Measurements from ENCODE around the gene NELFB. TPM values are rescaled to one million over a fixed set of nuclear protein-coding genes. Genes with fewer than 3 reads are reported as not detected.
A peak's percentile ranks its signal among the peaks of the same experiment; 100 is the strongest.

The NELFB gene
- polyA plus RNA-seq, 1 donor from 2014 or later = 64.7 TPM

- TF ChIP-seq CTCF (IDR thresholded peaks at IDR 0.05; ENCODE audit: poor library complexity, severe bottlenecking) (peak; percentile 50), EZH2 (IDR thresholded peaks at IDR 0.05; ENCODE audit: borderline replicate concordance, insufficient read depth, low read length, poor library complexity, severe bottlenecking) (no peak), RAD21 (conservative IDR thresholded peaks at IDR 0.05) (no peak), POLR2AphosphoS5 (IDR thresholded peaks at IDR 0.05) (no peak), REST (IDR thresholded peaks at IDR 0.05; ENCODE audit: borderline replicate concordance) (no peak), EP300 (conservative IDR thresholded peaks at IDR 0.05; ENCODE audit: poor library complexity, severe bottlenecking) (no peak), MXI1 (conservative IDR thresholded peaks at IDR 0.05; ENCODE audit: poor library complexity, severe bottlenecking) (peak; percentile 43)
- Histone ChIP-seq H3K27me3 (ENCODE audit: insufficient read depth, low read depth, low read length) (no peaks in the 10 kb centered on the region), H4K20me1 (ENCODE audit: insufficient read depth) (no peaks in the 10 kb centered on the region), H3K4me2 (ENCODE audit: low read length) (peak overlapping the region; percentile 38), H3K79me2 (replicated peaks; ENCODE audit: insufficient read depth, low read length) (peaks cover 4% of the 10 kb centered on the region), H3K9me2 (ENCODE audit: insufficient read depth, low read length) (no peaks in the 10 kb centered on the region), H3K4me3 (ENCODE audit: low read length) (peak overlapping the region; percentile 85), H3K9ac (ENCODE audit: low read length) (peak overlapping the region; percentile 60), H3F3A (ENCODE audit: insufficient read depth, low read length, poor library complexity, severe bottlenecking) (no peaks in the 10 kb centered on the region), H2AFZ (ENCODE audit: low read depth, low read length) (no peak overlapping the region), H3K27ac (ENCODE audit: low read length) (no peak overlapping the region), H3K36me3 (ENCODE audit: insufficient read depth, low read length) (no peaks in the 10 kb centered on the region), H3K9me3 (ENCODE audit: low read length) (no peaks in the 10 kb centered on the region)
Measured at GRCh38 chr9:137301081-137301947, 46.2 kb downstream of the NELFB start.

- no peak within 1 kb of the TSS for H3K27ac ChIP-seq (ENCODE audit: low read length)
- H3K27me3 ChIP-seq (ENCODE audit: insufficient read depth, low read depth, low read length) = no peaks in the 10 kb centered on the region
- H3K4me2 ChIP-seq (ENCODE audit: low read length) = no peak within 1 kb of the TSS
- no peaks in the 10 kb centered on the region for H3K36me3 ChIP-seq (ENCODE audit: insufficient read depth, low read length)
- H2AFZ ChIP-seq (ENCODE audit: low read depth, low read length) = no peak within 1 kb of the TSS
- no peaks in the 10 kb centered on the region for H3K9me2 ChIP-seq (ENCODE audit: insufficient read depth, low read length)
- no peaks in the 10 kb centered on the region for H4K20me1 ChIP-seq (ENCODE audit: insufficient read depth)
- no peaks in the 10 kb centered on the region for H3K9me3 ChIP-seq (ENCODE audit: low read length)
- H3K9ac ChIP-seq (ENCODE audit: low read length) = peak within 1 kb of the TSS; percentile 60
- H3F3A ChIP-seq (ENCODE audit: insufficient read depth, low read length, poor library complexity, severe bottlenecking) = no peaks in the 10 kb centered on the region
- H3K4me3 ChIP-seq (ENCODE audit: low read length) = peak within 1 kb of the TSS; percentile 85
- TF ChIP-seq SMC3 (conservative IDR thresholded peaks at IDR 0.05; ENCODE audit: poor library complexity) (no peak), POLR2AphosphoS5 (IDR thresholded peaks at IDR 0.05) (peak; percentile 80), RAD21 (conservative IDR thresholded peaks at IDR 0.05) (no peak), CTCF (IDR thresholded peaks at IDR 0.05; ENCODE audit: poor library complexity, severe bottlenecking) (no peak), EZH2 (IDR thresholded peaks at IDR 0.05; ENCODE audit: borderline replicate concordance, insufficient read depth, low read length, poor library complexity, severe bottlenecking) (no peak)
- H3K79me2 ChIP-seq (replicated peaks; ENCODE audit: insufficient read depth, low read length) = peaks cover 4% of the 10 kb centered on the region
Measured at GRCh38 chr9:137302118-137302448, 47.0 kb downstream of the NELFB start, which contains the start of gene NRARP. Gene NRARP, minus strand, starts transcription at chr9:137302271. Its CDS starts 343 bp downstream, at chr9:137301928.
